Psoas muscle (tissue), 8 donors: ENCODE measurements around the gene TAGLN2. TPM values are rescaled to one million over a fixed set of nuclear protein-coding genes. Genes with fewer than 3 reads are reported as not detected.

Experiments used
- ATAC-seq, 4 donors: fragments of 200-7000 bp; cut with Tn5 transposase; one replicate each; pipeline ENCODE4 v1.9.1; 2020; ENCODE audit warnings: moderate library complexity in 3 of 4, mild to moderate bottlenecking in 2 of 4
- DNase-seq, 2 donors: peaks; one replicate each; pipeline ENCODE4 v3.0.0-alpha.2; 2020
- H3K27ac ChIP-seq: fragments of 200-600 bp; one replicate; pipeline ENCODE4 v1.8.0; 2022
- H3K27me3 ChIP-seq, 3 donors: fragments of 200-600 bp in 1 of 3; one replicate each; pipeline versions ENCODE4 v1.6.1 to v1.8.0; 2013 to 2022; ENCODE audit warnings: low read length in 2 of 3, mild to moderate bottlenecking in 2 of 3, moderate library complexity in 1 of 3; ENCODE audit not compliant: insufficient read depth in 3 of 3
- H3K36me3 ChIP-seq, 2 donors: fragments of 200-600 bp in 1 of 2; one replicate each; pipeline versions ENCODE4 v1.6.1 to v1.8.0; 2013 to 2022; ENCODE audit warnings: low read depth in 1 of 2, mild to moderate bottlenecking in 1 of 2, moderate library complexity in 1 of 2; ENCODE audit not compliant: insufficient read depth in 1 of 2
- H3K4me1 ChIP-seq: fragments of 200-600 bp; one replicate; pipeline ENCODE4 v1.8.0; 2022
- H3K4me3 ChIP-seq: fragments of 200-600 bp; one replicate; pipeline ENCODE4 v1.8.0; 2022; ENCODE audit warnings: mild to moderate bottlenecking
- H3K9me3 ChIP-seq: fragments of 200-600 bp; one replicate; pipeline ENCODE4 v1.8.0; 2022
- CTCF ChIP-seq: fragments of 200-600 bp; IDR thresholded peaks from one replicate; pipeline ENCODE4 v1.8.0; 2022; ENCODE audit warnings: antibody characterized with exemption
- WGBS, 3 donors: extraction: QIAGEN DNeasy Blood & Tissue Kit; methylation state at CpG; one replicate each; pipeline versions ENCODE4 v1.1.6 to v1.1.7; 2013; 5-methylcytosine and 5-hydroxymethylcytosine counted together
- intact Hi-C, 2 donors: fragments of 100-400 bp; cut with DNase I; formaldehyde crosslinking; loops; one replicate each; pipeline versions ENCODE4 v1.11.0 to v1.14.2; 2022
- polyA plus RNA-seq, 3 donors: library from polyadenylated mRNA; stranded (reverse); fragments of 200-250 nt; gene quantifications; one replicate each; pipeline ENCODE4 v1.2.3, GENCODE V29; 2013
- total RNA-seq, 4 donors: library from RNA; stranded (reverse); fragmentation: NEBNext Ultra II Directional in 2 of 4; extraction: Animal tissue kit (Norgen Biotek cat#: 25700) in 2 of 4; gene quantifications; one replicate each; pipeline versions ENCODE4 v1.2.1 to v1.2.4, GENCODE V29; 2021 to 2023
- donor health status: healthy with polysubstance abuse.
- donor health status: DM: no; HTN: no; CAD: no; lungs with moderate emphysema.
- donor health status: Bipolar disorder and iron deficiency.
- donor health status: healthy.
- donor health status: DM: yes; HTN: yes; CAD: no.
- donor health status: DM: no; HTN: no; CAD: no.
- donor health status: DM: no; HTN: no; CAD: no.
- donor health status: DM: yes; HTN: yes; CAD: no.

The TAGLN2 gene
- total and polyA plus RNA-seq, 7 donors: 29.6 to 91.6 (median 46.0) TPM

GRCh38 chr1:159931101-159931794, 5.9 kb upstream of the TAGLN2 start:
- WGBS, 3 donors: 91 to 92% (median 91%) methylated on average over 13 of the region's 13 CpGs
- H3K9me3 ChIP-seq: no peaks in the 10 kb centered on the region
- peaks cover 0 to 17% (median 0%) of the 10 kb centered on the region in 3 donors for H3K27me3 ChIP-seq
- no peak overlapping the region for H3K4me3 ChIP-seq
- no peak for DNase-seq
- intact Hi-C loops: no loop called here
- no peaks in the 10 kb centered on the region for H3K36me3 ChIP-seq
- no peak overlapping the region for H3K27ac ChIP-seq
- no peak for ATAC-seq
- TF ChIP-seq CTCF: no peak
- no peaks in the 10 kb centered on the region for H3K4me1 ChIP-seq

GRCh38 chr1:159930634-159931033, 5.3 kb upstream of the TAGLN2 start:
- intact Hi-C loops: no loop called here
- 93 to 97% (median 96%) methylated on average over 8 of the region's 8 CpGs for WGBS, 3 donors
- DNase-seq: no peak
- no peak overlapping the region for H3K27ac ChIP-seq
- no peaks in the 10 kb centered on the region for H3K4me1 ChIP-seq
- H3K4me3 ChIP-seq: no peak overlapping the region
- H3K9me3 ChIP-seq: no peaks in the 10 kb centered on the region
- no peak for TF ChIP-seq CTCF
- peaks cover 0 to 21% (median 0%) of the 10 kb centered on the region in 3 donors for H3K27me3 ChIP-seq
- ATAC-seq: no peak
- no peaks in the 10 kb centered on the region for H3K36me3 ChIP-seq

GRCh38 chr1:159930216-159930615, 4.9 kb upstream of the TAGLN2 start:
- Histone ChIP-seq H3K4me3 (no peak overlapping the region), H3K27ac (no peak overlapping the region), H3K27me3 (peaks cover 0 to 23% (median 0%) of the 10 kb centered on the region in 3 donors), H3K4me1 (no peaks in the 10 kb centered on the region), H3K9me3 (no peaks in the 10 kb centered on the region), H3K36me3 (no peaks in the 10 kb centered on the region)
- no peak for TF ChIP-seq CTCF
- ATAC-seq (no peak), DNase-seq (no peak)
- WGBS, 3 donors: 89 to 94% (median 93%) methylated on average over 11 of the region's 11 CpGs
- intact Hi-C loops: no loop called here

GRCh38 chr1:159929155-159930051, 4.1 kb upstream of the TAGLN2 start:
- H3K36me3 ChIP-seq: no peaks in the 10 kb centered on the region
- H3K27ac ChIP-seq: no peak overlapping the region
- no peak overlapping the region for H3K4me3 ChIP-seq
- TF ChIP-seq CTCF: no peak
- peaks cover 0 to 30% (median 3%) of the 10 kb centered on the region in 3 donors for H3K27me3 ChIP-seq
- intact Hi-C loops: loop anchor here in 1 of 2 donors (5.0 kb wide), 1 partner anchor 77 kb away; no protein-coding TSS in a partner anchor
- no peak for DNase-seq
- WGBS, 3 donors: 80 to 83% (median 81%) methylated on average over 45 to 48 of the region's 48 CpGs
- no peaks in the 10 kb centered on the region for H3K9me3 ChIP-seq
- no peak for ATAC-seq
- H3K4me1 ChIP-seq: no peaks in the 10 kb centered on the region
